Raji (cell line): ENCODE results near the gene GSTM5.

Experiments used
- POLR2A ChIP-seq: IDR thresholded peaks from 2 replicates; pipeline ENCODE4 v1.6.1; 2011; ENCODE audit warnings: low read depth, low read length, control low read depth; ENCODE audit not compliant: insufficient read depth

Gene GSTM5

GRCh38 chr1:109714661-109715372 lies 2.8 kb downstream of the GSTM5 start:
- no peak for TF ChIP-seq POLR2A

GRCh38 chr1:109716121-109716520 lies 4.1 kb downstream of the GSTM5 start:
- no peak for TF ChIP-seq POLR2A

GRCh38 chr1:109716570-109717090 lies 4.6 kb downstream of the GSTM5 start:
- no peak for TF ChIP-seq POLR2A

- TF ChIP-seq POLR2A: no peak
Measured at GRCh38 chr1:109717729-109718128, 5.7 kb downstream of the GSTM5 start.

- TF ChIP-seq POLR2A: no peak
Measured at GRCh38 chr1:109718495-109718894, 6.4 kb downstream of the GSTM5 start.

- no peak for TF ChIP-seq POLR2A
Measured at GRCh38 chr1:109719337-109719837, 7.3 kb downstream of the GSTM5 start.

GRCh38 chr1:109721042-109721441 lies 9.0 kb downstream of the GSTM5 start:
- no peak for TF ChIP-seq POLR2A

GRCh38 chr1:109721971-109722370 lies 9.9 kb downstream of the GSTM5 start:
- no peak for TF ChIP-seq POLR2A

- TF ChIP-seq POLR2A: no peak
Measured at GRCh38 chr1:109722908-109723691, 11.0 kb downstream of the GSTM5 start.

- TF ChIP-seq POLR2A: no peak
Measured at GRCh38 chr1:109724933-109725332, 12.9 kb downstream of the GSTM5 start.

GRCh38 chr1:109725510-109725909 lies 13.5 kb downstream of the GSTM5 start:
- no peak for TF ChIP-seq POLR2A

- TF ChIP-seq POLR2A: no peak
Measured at GRCh38 chr1:109726007-109726406, 14.0 kb downstream of the GSTM5 start.

- TF ChIP-seq POLR2A: no peak
Measured at GRCh38 chr1:109726728-109727373, 14.8 kb downstream of the GSTM5 start.

- no peak for TF ChIP-seq POLR2A
Measured at GRCh38 chr1:109728870-109729269, 16.8 kb downstream of the GSTM5 start.

GRCh38 chr1:109730666-109731065 lies 18.6 kb downstream of the GSTM5 start:
- no peak for TF ChIP-seq POLR2A

- TF ChIP-seq POLR2A: no peak
Measured at GRCh38 chr1:109732390-109732881, 20.4 kb downstream of the GSTM5 start.
